Dermis microvascular lymphatic vessel endothelial cell (primary cell): ENCODE results near the gene SLC6A8. TPM values are rescaled to one million over a fixed set of nuclear protein-coding genes. Genes with fewer than 3 reads are reported as not detected.

ENCODE experiments used
- total RNA-seq: library from RNA; depleted of rRNA; stranded (reverse); fragments of >200 nt; gene quantifications from 2 replicates; pipeline ENCODE4 v1.2.1, GENCODE V29; 2014

Gene SLC6A8
- total RNA-seq, 1 donor from 2014 or later: 5.5 TPM

Other genes with a start within 250 kb of the SLC6A8 start
- 2.3 and 7.6 TPM in 2 replicates for gene TREX2, start 241.9 kb upstream of the SLC6A8 start, total RNA-seq
- 11.6 and 13.9 TPM in 2 replicates for gene HAUS7, start 217.3 kb upstream of the SLC6A8 start, total RNA-seq
- 12.1 and 70.9 TPM in 2 replicates for gene BGN, start 192.9 kb upstream of the SLC6A8 start, total RNA-seq
- gene ATP2B3, start 170.3 kb upstream of the SLC6A8 start, total RNA-seq: not detected in 2 replicates
- gene CCNQ, start 88.8 kb upstream of the SLC6A8 start, total RNA-seq: 37.3 and 39.0 TPM in 2 replicates
- under 0.01 and 0.13 TPM in 2 replicates for gene DUSP9, start 40.7 kb upstream of the SLC6A8 start, total RNA-seq
- gene PNCK, start 14.1 kb upstream of the SLC6A8 start, total RNA-seq: not detected in 2 replicates
- gene BCAP31, start 36.5 kb downstream of the SLC6A8 start, total RNA-seq: 341 and 362 TPM in 2 replicates
- gene ABCD1, start 36.9 kb downstream of the SLC6A8 start, total RNA-seq: 6.2 and 9.1 TPM in 2 replicates
- gene PLXNB3, start 76.3 kb downstream of the SLC6A8 start, total RNA-seq: 2.4 and 6.7 TPM in 2 replicates
- 0.13 and 0.25 TPM in 2 replicates for gene SRPK3, start 93.1 kb downstream of the SLC6A8 start, total RNA-seq
- 35.9 and 49.6 TPM in 2 replicates for gene IDH3G, start 106.4 kb downstream of the SLC6A8 start, total RNA-seq
- gene SSR4, start 106.7 kb downstream of the SLC6A8 start, total RNA-seq: 134 and 155 TPM in 2 replicates
- 0.26 and 0.89 TPM in 2 replicates for gene PDZD4, start 142.6 kb downstream of the SLC6A8 start, total RNA-seq
- gene L1CAM, start 198.2 kb downstream of the SLC6A8 start, total RNA-seq: 0.13 TPM in 2 replicates
- gene AVPR2, start 216.7 kb downstream of the SLC6A8 start, total RNA-seq: 1.9 and 2.0 TPM in 2 replicates
- gene ARHGAP4, start 238.3 kb downstream of the SLC6A8 start, total RNA-seq: 4.9 and 5.1 TPM in 2 replicates
- gene NAA10, start 247.1 kb downstream of the SLC6A8 start, total RNA-seq: 47.5 and 52.6 TPM in 2 replicates